ENCODE measurements around the gene SEC22A.
"Not testable (repeated sequence)": the region's sequence is repeated elsewhere in the genome, so short reads cannot be mapped to it uniquely, and the experiment has no call there.

SEC22A gene

DNA sequence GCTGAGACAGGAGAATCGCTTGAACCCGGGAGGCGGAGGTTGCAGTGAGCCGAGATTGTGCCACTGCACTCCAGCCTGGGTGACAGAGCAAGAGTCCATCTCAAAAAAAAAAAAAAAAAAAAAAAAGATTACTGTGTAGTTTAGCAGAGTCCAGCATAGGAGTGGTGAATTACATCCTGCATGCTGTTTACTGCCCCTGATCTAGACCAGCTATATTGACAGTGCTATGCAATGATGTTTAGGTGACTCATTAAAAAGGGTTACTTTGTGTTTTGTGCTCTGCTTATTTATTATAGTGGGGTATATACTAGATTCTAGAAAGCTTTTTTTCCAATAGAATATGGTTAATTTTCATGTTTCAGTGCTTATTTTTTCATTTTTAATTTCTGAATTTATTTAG is 19.6 kb downstream of the SEC22A start:
- H3K4me3 Mint-ChIP-seq; H3K27ac Mint-ChIP-seq; H3K9me3 Mint-ChIP-seq; DNase-seq; H3K27me3 Mint-ChIP-seq; H3K4me1 Mint-ChIP-seq (ENCODE audit: low read depth): not testable (repeated sequence)
- H3K36me3 Mint-ChIP-seq (ENCODE audit: low read depth) = peaks cover 75% of the 10 kb centered on the region

- Mint-ChIP-seq H3K27me3 (no peaks in the 10 kb centered on the region), H3K9me3 (peaks cover 15% of the 10 kb centered on the region), H3K27ac (no peak overlapping the region), H3K4me3 (no peak overlapping the region), H3K4me1 (ENCODE audit: low read depth) (peaks cover 3% of the 10 kb centered on the region), H3K36me3 (ENCODE audit: low read depth) (peaks cover 79% of the 10 kb centered on the region)
- DNase-seq = no peak
Observed at GRCh38 chr3:123225016-123225415, 23.3 kb downstream of the SEC22A start.

DNA sequence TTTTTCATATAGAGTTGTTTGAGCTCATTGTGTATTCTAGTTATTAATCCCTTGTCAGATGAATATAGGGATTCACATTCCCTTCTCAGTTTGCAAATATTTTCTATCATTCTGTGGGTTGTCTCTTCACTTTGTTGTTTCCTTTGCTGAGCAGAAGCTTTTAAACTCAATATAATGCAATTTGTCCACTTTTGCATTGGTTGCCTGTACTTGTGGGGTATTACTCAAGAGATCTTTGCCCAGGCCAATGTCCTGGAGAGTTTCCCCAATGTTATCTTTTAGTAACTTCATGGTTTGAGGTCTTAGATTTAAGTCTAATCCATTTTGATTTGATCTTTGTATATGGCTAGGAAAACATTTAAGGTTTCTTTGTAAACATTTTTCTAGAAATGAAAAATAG is 24.8 kb downstream of the SEC22A start:
- DNase-seq = no peak

DNA sequence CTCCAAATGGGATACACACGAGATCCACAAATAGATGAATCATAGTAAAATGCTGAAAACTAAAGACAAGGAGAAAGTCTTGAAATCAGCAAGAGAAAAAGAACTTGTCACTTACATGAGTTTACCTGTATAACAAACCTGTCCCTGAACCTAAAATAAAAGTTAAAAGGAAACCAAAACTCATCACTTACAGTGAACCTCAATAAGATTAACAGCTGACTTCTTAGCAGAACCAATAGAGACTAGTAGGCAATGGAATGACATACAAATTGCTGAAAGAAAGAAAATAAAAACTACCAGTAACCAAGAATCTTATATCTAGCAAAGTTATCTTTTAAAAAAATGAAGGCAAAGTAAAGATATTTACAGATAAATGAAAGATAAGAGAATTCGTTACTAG is 27.4 kb downstream of the SEC22A start:
- H3K36me3 Mint-ChIP-seq (ENCODE audit: low read depth) = peaks cover 91% of the 10 kb centered on the region
- no peaks in the 10 kb centered on the region for H3K4me1 Mint-ChIP-seq (ENCODE audit: low read depth)
- no peak overlapping the region for H3K27ac Mint-ChIP-seq
- no peak for DNase-seq
- no peaks in the 10 kb centered on the region for H3K27me3 Mint-ChIP-seq
- H3K9me3 Mint-ChIP-seq = peaks cover 15% of the 10 kb centered on the region
- no peak overlapping the region for H3K4me3 Mint-ChIP-seq

More for the DNA sequence above, 24.8 kb downstream of the SEC22A start:
- Mint-ChIP-seq H3K27me3 (no peaks in the 10 kb centered on the region), H3K9me3 (peaks cover 15% of the 10 kb centered on the region), H3K36me3 (ENCODE audit: low read depth) (peaks cover 91% of the 10 kb centered on the region), H3K27ac (no peak overlapping the region), H3K4me1 (ENCODE audit: low read depth) (peaks cover 3% of the 10 kb centered on the region), H3K4me3 (no peak overlapping the region)

DNA sequence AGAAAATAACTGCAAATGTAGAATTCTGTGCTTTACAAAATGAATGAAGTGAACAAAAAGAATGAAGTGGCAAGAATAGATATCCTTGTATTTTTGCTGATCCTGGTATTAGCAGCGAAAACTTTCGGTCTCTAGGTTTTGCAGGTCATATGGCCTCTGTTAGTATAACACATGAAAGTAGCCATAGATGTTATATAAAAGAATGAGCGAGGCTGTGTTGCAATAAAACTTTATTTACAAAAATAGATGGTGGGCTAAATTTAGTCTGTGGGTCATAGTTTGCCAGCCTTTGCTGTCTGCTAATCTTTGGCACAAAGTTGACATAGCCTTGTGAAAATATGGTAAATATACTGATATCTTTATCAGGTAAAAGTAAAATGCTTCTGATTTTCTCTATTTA is 35.2 kb downstream of the SEC22A start:
- Mint-ChIP-seq H3K9me3 (no peaks in the 10 kb centered on the region), H3K4me1 (ENCODE audit: low read depth) (peaks cover 13% of the 10 kb centered on the region), H3K27me3 (no peaks in the 10 kb centered on the region), H3K27ac (no peak overlapping the region), H3K36me3 (ENCODE audit: low read depth) (peaks cover 72% of the 10 kb centered on the region), H3K4me3 (no peak overlapping the region)
- no peak for DNase-seq

DNA sequence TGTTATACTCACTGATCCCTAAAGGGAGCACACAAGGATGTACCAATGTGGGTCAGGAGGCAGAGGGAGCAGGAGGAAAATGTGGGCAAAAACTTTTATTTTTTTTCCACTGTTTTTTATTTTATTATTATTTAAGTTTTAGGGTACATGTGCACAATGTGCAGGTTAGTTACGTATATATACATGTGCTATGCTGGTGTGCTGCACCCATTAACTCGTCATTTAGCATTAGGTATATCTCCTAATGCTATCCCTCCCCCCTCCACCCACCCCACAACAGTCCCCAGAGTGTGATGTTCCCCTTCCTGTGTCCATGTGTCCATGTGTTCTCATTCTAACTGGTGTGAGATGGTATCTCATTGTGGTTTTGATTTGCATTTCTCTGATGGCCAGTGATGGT is 37.4 kb downstream of the SEC22A start:
- not testable (repeated sequence) for H3K27me3 Mint-ChIP-seq, H3K4me3 Mint-ChIP-seq, H3K9me3 Mint-ChIP-seq, DNase-seq, H3K27ac Mint-ChIP-seq
- H3K4me1 Mint-ChIP-seq (ENCODE audit: low read depth) = peaks cover 25% of the 10 kb centered on the region
- peaks cover 67% of the 10 kb centered on the region for H3K36me3 Mint-ChIP-seq (ENCODE audit: low read depth)

GRCh38 chr3:123239756-123240155 is 38.0 kb downstream of the SEC22A start:
- Mint-ChIP-seq H3K27me3 (no peaks in the 10 kb centered on the region), H3K36me3 (ENCODE audit: low read depth) (peaks cover 70% of the 10 kb centered on the region), H3K27ac (no peak overlapping the region), H3K4me3 (no peak overlapping the region), H3K4me1 (ENCODE audit: low read depth) (peaks cover 25% of the 10 kb centered on the region), H3K9me3 (no peaks in the 10 kb centered on the region)
- DNase-seq = no peak

DNA sequence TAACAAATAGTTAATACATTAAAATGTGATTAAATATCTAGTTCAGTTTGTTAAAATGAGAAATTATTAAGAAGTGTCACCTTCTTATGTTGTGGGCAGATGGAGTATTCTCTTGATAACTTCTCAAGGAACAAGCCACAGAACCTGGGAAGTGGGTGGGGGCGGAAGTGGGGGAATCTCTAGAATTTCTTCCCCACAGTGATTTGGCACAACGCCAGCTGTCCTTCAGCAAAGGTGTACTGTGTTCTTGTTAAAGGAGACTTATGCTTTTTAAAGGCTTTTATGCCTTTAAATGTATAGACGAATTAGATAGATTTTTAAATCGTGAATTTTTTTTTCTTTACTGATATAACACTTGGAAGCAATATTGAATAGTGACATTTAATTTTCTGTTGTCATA is 42.4 kb downstream of the SEC22A start:
- Mint-ChIP-seq H3K27ac (no peak overlapping the region), H3K36me3 (ENCODE audit: low read depth) (peaks cover 83% of the 10 kb centered on the region)
- DNase-seq = no peak

GRCh38 chr3:123246866-123247265 is 45.1 kb downstream of the SEC22A start:
- DNase-seq = no peak
- no peaks in the 10 kb centered on the region for H3K9me3 Mint-ChIP-seq
- H3K27me3 Mint-ChIP-seq = no peaks in the 10 kb centered on the region
- peaks cover 12% of the 10 kb centered on the region for H3K4me1 Mint-ChIP-seq (ENCODE audit: low read depth)
- peaks cover 78% of the 10 kb centered on the region for H3K36me3 Mint-ChIP-seq (ENCODE audit: low read depth)
- H3K4me3 Mint-ChIP-seq = no peak overlapping the region
- no peak overlapping the region for H3K27ac Mint-ChIP-seq

More for the DNA sequence above, 42.4 kb downstream of the SEC22A start:
- Mint-ChIP-seq H3K9me3 (no peaks in the 10 kb centered on the region), H3K4me3 (no peak overlapping the region), H3K4me1 (ENCODE audit: low read depth) (peaks cover 20% of the 10 kb centered on the region), H3K27me3 (no peaks in the 10 kb centered on the region)

DNA sequence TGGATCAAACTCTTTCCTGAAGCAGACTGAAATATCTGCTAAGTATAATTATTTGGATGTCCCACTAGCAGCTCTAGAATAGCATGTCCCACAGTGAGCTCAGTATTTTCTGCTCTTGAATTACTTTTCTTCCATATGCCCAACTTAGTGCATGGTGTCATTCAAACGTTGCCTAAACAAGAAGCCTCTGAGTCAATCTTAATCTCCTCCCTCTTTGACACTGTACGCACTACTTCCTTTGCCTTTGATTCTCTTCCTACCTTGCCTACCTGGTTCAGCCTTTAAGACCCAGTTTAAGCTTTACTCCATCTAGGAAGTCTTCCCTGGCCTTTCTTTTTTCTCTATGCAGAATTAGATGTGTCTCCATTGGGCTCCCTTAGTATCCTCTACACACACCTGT is 54.5 kb downstream of the SEC22A start:
- Mint-ChIP-seq H3K27me3 (no peaks in the 10 kb centered on the region), H3K27ac (peak overlapping the region; percentile 42), H3K4me3 (no peak overlapping the region), H3K36me3 (ENCODE audit: low read depth) (peaks cover 52% of the 10 kb centered on the region), H3K4me1 (ENCODE audit: low read depth) (no peaks in the 10 kb centered on the region), H3K9me3 (no peaks in the 10 kb centered on the region)
- DNase-seq = no peak

- Mint-ChIP-seq H3K27me3 (no peaks in the 10 kb centered on the region), H3K27ac (no peak overlapping the region), H3K4me3 (no peak overlapping the region), H3K36me3 (ENCODE audit: low read depth) (peaks cover 52% of the 10 kb centered on the region), H3K4me1 (ENCODE audit: low read depth) (no peaks in the 10 kb centered on the region), H3K9me3 (no peaks in the 10 kb centered on the region)
- DNase-seq = no peak
Observed at GRCh38 chr3:123258359-123258758, 56.6 kb downstream of the SEC22A start.

- Mint-ChIP-seq H3K27ac (no peak overlapping the region), H3K4me1 (ENCODE audit: low read depth) (no peaks in the 10 kb centered on the region), H3K4me3 (no peak overlapping the region), H3K9me3 (no peaks in the 10 kb centered on the region), H3K36me3 (ENCODE audit: low read depth) (peaks cover 56% of the 10 kb centered on the region), H3K27me3 (no peaks in the 10 kb centered on the region)
- DNase-seq = no peak
Observed at GRCh38 chr3:123258811-123259420, 57.2 kb downstream of the SEC22A start.

DNA sequence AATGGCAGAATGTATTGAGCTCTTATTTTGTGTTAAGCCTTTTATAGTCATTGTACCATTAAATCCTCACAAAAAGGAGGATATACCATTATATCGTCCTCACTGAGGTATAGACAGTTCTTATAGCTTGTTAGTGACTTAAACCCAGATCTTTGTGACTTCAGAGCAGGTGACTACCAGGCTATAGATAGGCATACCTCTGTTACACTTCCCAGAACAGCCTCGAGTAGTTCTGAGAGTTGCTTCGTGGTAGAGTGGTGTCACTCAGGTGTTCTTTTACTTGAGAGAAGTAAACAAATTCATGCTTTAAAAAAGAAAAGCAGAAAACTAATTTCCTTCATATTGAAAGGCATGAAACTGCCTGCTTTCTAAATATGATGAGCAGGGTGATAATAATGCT is 59.9 kb downstream of the SEC22A start:
- Mint-ChIP-seq H3K27ac (no peak overlapping the region), H3K36me3 (ENCODE audit: low read depth) (peaks cover 65% of the 10 kb centered on the region), H3K4me1 (ENCODE audit: low read depth) (no peaks in the 10 kb centered on the region), H3K9me3 (no peaks in the 10 kb centered on the region), H3K4me3 (no peak overlapping the region), H3K27me3 (no peaks in the 10 kb centered on the region)
- DNase-seq = no peak

DNA sequence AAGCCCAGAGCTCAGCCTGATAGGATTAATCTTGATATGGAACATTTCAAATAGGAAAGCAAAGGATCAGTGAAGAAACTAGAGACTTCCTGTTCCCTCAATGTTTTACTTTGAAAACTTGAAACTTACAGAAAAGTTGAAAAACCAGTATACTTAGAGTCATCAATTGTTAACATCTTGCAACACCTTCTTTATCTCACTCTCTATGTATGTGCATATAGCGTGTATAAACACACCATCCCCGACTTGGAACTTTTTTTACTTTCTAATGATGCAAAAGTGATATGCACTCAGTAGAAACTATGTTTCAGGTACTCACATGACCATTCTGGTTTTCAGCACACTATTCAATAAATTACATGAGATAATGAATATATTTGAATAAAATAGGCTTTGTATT is 60.5 kb downstream of the SEC22A start:
- no peak overlapping the region for H3K27ac Mint-ChIP-seq
- no peaks in the 10 kb centered on the region for H3K9me3 Mint-ChIP-seq
- no peaks in the 10 kb centered on the region for H3K4me1 Mint-ChIP-seq (ENCODE audit: low read depth)

GRCh38 chr3:123262868-123263267 is 61.1 kb downstream of the SEC22A start:
- no peaks in the 10 kb centered on the region for H3K9me3 Mint-ChIP-seq
- H3K27ac Mint-ChIP-seq = no peak overlapping the region
- H3K4me3 Mint-ChIP-seq = no peak overlapping the region
- H3K36me3 Mint-ChIP-seq (ENCODE audit: low read depth) = peaks cover 72% of the 10 kb centered on the region
- H3K27me3 Mint-ChIP-seq = no peaks in the 10 kb centered on the region
- no peaks in the 10 kb centered on the region for H3K4me1 Mint-ChIP-seq (ENCODE audit: low read depth)
- DNase-seq = no peak

More for the DNA sequence above, 60.5 kb downstream of the SEC22A start:
- Mint-ChIP-seq H3K36me3 (ENCODE audit: low read depth) (peaks cover 68% of the 10 kb centered on the region), H3K27me3 (no peaks in the 10 kb centered on the region), H3K4me3 (no peak overlapping the region)
- DNase-seq = no peak

GRCh38 chr3:123263941-123264340 is 62.2 kb downstream of the SEC22A start:
- Mint-ChIP-seq H3K36me3 (ENCODE audit: low read depth) (peaks cover 77% of the 10 kb centered on the region), H3K4me1 (ENCODE audit: low read depth) (no peaks in the 10 kb centered on the region), H3K9me3 (no peaks in the 10 kb centered on the region), H3K4me3 (no peak overlapping the region), H3K27ac (no peak overlapping the region), H3K27me3 (no peaks in the 10 kb centered on the region)
- no peak for DNase-seq

All from activated T-cell treated with anti-CD3 and anti-CD28 coated beads, Interleukin-2, amount 50 U/mL, for 24 hours (primary cell).